ENCODE results near the gene RAB22A. TPM values are rescaled to one million over a fixed set of nuclear protein-coding genes. Genes with fewer than 3 reads are reported as not detected.
A peak's percentile ranks its signal among the peaks of the same experiment; 100 is the strongest.

The RAB22A gene
- total RNA-seq, 3 donors from 2014 or later (not counting 1 experiment from before 2014, with no cell fraction given), result 19.6 to 29.8 (median 28.6) TPM

DNA sequence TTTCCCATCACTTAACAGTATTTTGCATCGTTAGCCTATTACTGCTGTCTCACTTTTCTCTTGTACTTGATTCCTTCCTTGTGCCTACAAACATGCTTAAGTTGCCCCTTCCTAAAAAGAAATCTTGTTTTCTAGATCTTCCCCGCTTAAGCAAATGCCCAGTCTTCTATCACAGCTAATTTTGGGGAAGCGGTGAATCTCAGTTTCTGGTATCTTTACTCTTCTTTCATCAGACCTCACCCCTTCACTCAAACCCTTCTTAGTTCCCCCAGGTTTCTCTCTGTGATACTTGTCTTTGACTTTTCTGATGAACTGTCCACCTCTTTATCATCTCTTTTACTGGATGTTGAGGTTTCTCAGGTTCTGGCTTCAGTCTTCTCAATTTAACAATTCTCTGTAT lies 93.8 kb downstream of the RAB22A start:
- no peak overlapping the region for H3K4me3 Mint-ChIP-seq
- Histone ChIP-seq H3K4me1 (ENCODE audit: control insufficient read depth, insufficient read depth, low read length) (peaks cover 12% of the 10 kb centered on the region), H3K4me3 (ENCODE audit: low read length) (no peak overlapping the region), H3K27ac (ENCODE audit: low read length) (no peak overlapping the region), H3K9me3 (ENCODE audit: control insufficient read depth, insufficient read depth, low read length) (no peaks in the 10 kb centered on the region), H3K27me3 (ENCODE audit: control insufficient read depth, insufficient read depth, low read length) (no peaks in the 10 kb centered on the region), H3K36me3 (ENCODE audit: control insufficient read depth, insufficient read depth, low read length) (peaks cover 1% of the 10 kb centered on the region)
- no peaks in the 10 kb centered on the region for H3K36me3 Mint-ChIP-seq
- TF ChIP-seq, protein P1, sequence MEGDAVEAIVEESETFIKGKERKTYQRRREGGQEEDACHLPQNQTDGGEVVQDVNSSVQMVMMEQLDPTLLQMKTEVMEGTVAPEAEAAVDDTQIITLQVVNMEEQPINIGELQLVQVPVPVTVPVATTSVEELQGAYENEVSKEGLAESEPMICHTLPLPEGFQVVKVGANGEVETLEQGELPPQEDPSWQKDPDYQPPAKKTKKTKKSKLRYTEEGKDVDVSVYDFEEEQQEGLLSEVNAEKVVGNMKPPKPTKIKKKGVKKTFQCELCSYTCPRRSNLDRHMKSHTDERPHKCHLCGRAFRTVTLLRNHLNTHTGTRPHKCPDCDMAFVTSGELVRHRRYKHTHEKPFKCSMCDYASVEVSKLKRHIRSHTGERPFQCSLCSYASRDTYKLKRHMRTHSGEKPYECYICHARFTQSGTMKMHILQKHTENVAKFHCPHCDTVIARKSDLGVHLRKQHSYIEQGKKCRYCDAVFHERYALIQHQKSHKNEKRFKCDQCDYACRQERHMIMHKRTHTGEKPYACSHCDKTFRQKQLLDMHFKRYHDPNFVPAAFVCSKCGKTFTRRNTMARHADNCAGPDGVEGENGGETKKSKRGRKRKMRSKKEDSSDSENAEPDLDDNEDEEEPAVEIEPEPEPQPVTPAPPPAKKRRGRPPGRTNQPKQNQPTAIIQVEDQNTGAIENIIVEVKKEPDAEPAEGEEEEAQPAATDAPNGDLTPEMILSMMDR (IDR thresholded peaks at IDR 0.05), result no peak
- WGBS (ENCODE audit: insufficient coverage), result 86% methylated on average over 3 of the region's 3 CpGs
- peaks cover 15 to 24% of the 10 kb centered on the region in 2 donors for H3K4me1 Mint-ChIP-seq
- intact Hi-C loops (cut with micrococcal nuclease), result no loop called here
- no peak overlapping the region for H3K27ac Mint-ChIP-seq
- no peaks in the 10 kb centered on the region for H3K27me3 Mint-ChIP-seq (ENCODE audit: low read depth in 2 of 2)
- no peaks in the 10 kb centered on the region for H3K9me3 Mint-ChIP-seq
- ATAC-seq (no peak), DNase-seq (no peak)

DNA sequence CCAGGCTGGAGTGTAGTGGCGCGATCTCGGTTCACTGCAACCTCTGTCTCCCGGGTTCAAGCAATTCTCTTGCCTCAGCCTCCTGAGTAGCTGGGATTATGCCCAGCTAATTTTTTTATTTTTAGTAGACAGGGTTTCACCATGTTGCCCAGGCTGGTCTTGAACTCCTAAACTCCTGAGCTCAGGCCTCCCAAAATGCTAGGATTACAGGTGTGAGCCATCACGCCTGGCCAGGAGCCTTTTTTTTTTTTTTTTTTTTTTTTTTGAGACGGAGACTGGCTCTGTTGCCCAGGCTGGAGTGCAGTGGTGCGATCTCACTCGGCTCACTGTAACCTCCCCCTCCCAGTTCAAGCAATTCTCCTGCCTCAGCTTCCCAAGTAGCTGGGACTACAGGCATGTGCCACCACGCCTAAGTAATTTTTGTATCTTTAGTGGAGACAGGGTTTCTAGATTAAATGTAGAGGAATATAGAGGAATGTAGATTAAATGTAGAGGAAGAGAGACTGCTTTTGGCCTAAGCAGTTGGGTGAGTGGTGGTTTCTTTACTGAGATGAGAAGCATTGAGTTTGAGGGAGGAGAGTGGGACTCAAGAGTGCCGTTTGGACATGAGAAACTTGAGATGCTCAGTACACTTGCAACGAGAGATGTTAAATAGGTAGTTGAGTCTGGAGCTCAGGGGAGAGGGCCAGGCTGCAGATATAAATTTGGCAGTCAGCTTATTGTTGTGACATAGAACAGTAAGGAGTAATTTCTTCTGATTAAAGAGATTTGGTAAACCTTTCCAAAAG lies 96.2 kb downstream of the RAB22A start:
- intact Hi-C loops (cut with micrococcal nuclease), result no loop called here
- no peaks in the 10 kb centered on the region for H3K9me3 ChIP-seq (ENCODE audit: control insufficient read depth, insufficient read depth, low read length)
- H3K4me1 ChIP-seq (ENCODE audit: control insufficient read depth, insufficient read depth, low read length), result peaks cover 15% of the 10 kb centered on the region
- TF ChIP-seq, protein P1 (IDR thresholded peaks at IDR 0.05), result no peak
- H3K4me3 Mint-ChIP-seq, result no peak overlapping the region
- H3K36me3 Mint-ChIP-seq, result no peaks in the 10 kb centered on the region
- peaks cover 1% of the 10 kb centered on the region for H3K36me3 ChIP-seq (ENCODE audit: control insufficient read depth, insufficient read depth, low read length)
- H3K4me3 ChIP-seq (ENCODE audit: low read length), result no peak overlapping the region
- H3K27ac ChIP-seq (ENCODE audit: low read length), result no peak overlapping the region
- DNase-seq, result no peak
- no peaks in the 10 kb centered on the region for H3K27me3 ChIP-seq (ENCODE audit: control insufficient read depth, insufficient read depth, low read length)
- ATAC-seq, result no peak
- no peaks in the 10 kb centered on the region for H3K27me3 Mint-ChIP-seq (ENCODE audit: low read depth in 2 of 2)
- H3K9me3 Mint-ChIP-seq, result no peaks in the 10 kb centered on the region
- peaks cover 28 to 35% of the 10 kb centered on the region in 2 donors for H3K4me1 Mint-ChIP-seq
- WGBS (ENCODE audit: insufficient coverage), result 91% methylated on average over 8 of the region's 11 CpGs
- no peak overlapping the region for H3K27ac Mint-ChIP-seq

DNA sequence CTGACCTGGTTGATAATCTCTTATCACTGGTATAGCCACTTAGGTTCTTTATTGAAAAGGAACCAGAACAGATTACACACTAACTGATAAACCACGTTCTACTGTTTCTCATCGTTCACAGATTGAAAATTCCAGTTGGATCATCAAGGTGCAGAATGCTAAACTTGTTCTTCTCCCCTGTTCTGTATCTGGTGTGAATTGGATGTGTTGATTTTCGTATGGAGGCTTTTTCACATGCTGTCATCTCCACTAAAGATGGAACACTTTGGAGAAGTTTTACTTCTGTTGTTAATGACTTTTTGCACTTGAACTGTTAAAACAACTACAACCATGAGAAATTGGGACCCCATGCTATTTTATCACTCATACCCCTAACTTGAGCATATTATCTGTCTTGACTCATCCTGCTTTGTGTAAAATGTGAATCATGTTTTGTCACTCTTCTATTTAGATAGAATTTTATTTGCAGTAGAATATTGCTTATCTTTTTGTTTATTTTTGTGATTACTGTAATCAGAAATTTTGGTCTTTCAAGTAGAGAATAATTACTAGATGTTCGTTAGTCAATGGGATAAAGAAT lies 97.0 kb downstream of the RAB22A start:
- peaks cover 28 to 37% of the 10 kb centered on the region in 2 donors for H3K4me1 Mint-ChIP-seq
- H3K27ac ChIP-seq (ENCODE audit: low read length), result no peak overlapping the region

More for the DNA sequence above, 97.0 kb downstream of the RAB22A start:
- H3K36me3 Mint-ChIP-seq, result no peaks in the 10 kb centered on the region
- ATAC-seq (no peak), DNase-seq (no peak)
- Histone ChIP-seq H3K4me3 (ENCODE audit: low read length) (no peak overlapping the region), H3K27me3 (ENCODE audit: control insufficient read depth, insufficient read depth, low read length) (no peaks in the 10 kb centered on the region), H3K9me3 (ENCODE audit: control insufficient read depth, insufficient read depth, low read length) (no peaks in the 10 kb centered on the region), H3K36me3 (ENCODE audit: control insufficient read depth, insufficient read depth, low read length) (no peaks in the 10 kb centered on the region), H3K4me1 (ENCODE audit: control insufficient read depth, insufficient read depth, low read length) (peaks cover 12% of the 10 kb centered on the region)
- H3K4me3 Mint-ChIP-seq, result no peak overlapping the region
- H3K27ac Mint-ChIP-seq, result peak overlapping the region in 1 of 2 donors; percentile 20
- H3K9me3 Mint-ChIP-seq, result no peaks in the 10 kb centered on the region
- WGBS (ENCODE audit: insufficient coverage), result 100% methylated on average over 1 of the region's 4 CpGs
- no peaks in the 10 kb centered on the region for H3K27me3 Mint-ChIP-seq (ENCODE audit: low read depth in 2 of 2)
- TF ChIP-seq, protein P1 (IDR thresholded peaks at IDR 0.05), result no peak
- intact Hi-C loops (cut with micrococcal nuclease), result no loop called here

All from natural killer cell (primary cell).